ENCODE results near the gene RIC8A.
A peak's percentile ranks its signal among the peaks of the same experiment; 100 is the strongest.

Gene RIC8A

DNA sequence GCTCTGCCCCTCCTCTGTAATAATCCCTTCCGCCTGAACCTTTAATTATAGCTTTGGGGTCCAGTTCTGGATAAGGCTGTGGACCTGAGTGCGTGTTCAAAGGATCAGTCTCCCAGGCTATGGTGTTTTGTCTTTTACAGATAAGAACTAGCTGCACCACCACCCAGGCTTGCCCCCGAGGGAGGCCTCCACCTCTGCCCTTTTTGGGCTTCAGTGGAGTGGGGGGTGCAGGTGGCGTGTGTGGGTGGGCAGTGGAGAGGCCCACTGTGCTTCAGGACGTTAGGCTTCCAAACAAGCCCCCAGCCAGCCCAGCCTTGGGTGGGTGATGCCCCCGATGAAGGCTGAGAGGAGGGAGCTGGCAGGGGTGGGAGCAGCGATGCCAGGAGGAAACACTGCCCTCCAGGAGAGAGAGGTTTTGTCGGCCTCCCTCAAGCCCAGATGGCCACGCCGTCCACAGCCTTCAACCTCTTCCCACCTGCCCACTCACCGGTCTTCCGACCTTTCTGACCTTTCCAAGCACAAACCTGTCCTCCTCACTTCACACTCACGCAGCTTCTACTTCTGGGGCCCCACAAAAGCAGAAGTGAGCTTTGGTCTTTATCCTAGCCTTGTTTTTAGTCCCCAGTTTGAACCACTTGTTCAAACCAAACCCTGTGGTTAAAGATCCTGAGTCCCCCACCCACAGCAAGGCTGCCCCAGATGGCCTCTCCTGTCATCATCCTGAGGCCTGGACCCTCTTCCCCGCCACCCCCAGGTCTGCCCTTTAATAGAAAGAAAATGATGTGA, 49.6 kb downstream of the RIC8A start:
- peak overlapping the region; percentile 38; the same call in 1 of the 2 replicates for H3K9ac ChIP-seq (ENCODE audit: low read length)
- peak overlapping the region; percentile 86 for H2AFZ ChIP-seq (ENCODE audit: low read depth, low read length)
- peak overlapping the region; percentile 17; the same call in 1 of the 2 replicates for H3K4me3 ChIP-seq (ENCODE audit: low read length)
- H3K9me3 ChIP-seq (ENCODE audit: insufficient read depth, low read length): no peaks in the 10 kb centered on the region
- peak overlapping the region; percentile 47 for H3K27ac ChIP-seq (ENCODE audit: low read length)
- peak overlapping the region; percentile 63 for H3K4me2 ChIP-seq (ENCODE audit: low read length)
- H3K4me1 ChIP-seq (ENCODE audit: low read length): peaks cover 18% of the 10 kb centered on the region
- no peaks in the 10 kb centered on the region for H3K79me2 ChIP-seq (ENCODE audit: low read length)
- no peaks in the 10 kb centered on the region for H3K27me3 ChIP-seq (ENCODE audit: low read depth, low read length)
- H4K20me1 ChIP-seq (ENCODE audit: insufficient read depth, low read length): no peaks in the 10 kb centered on the region
- H3K36me3 ChIP-seq (replicated peaks; ENCODE audit: low read depth, low read length): peaks cover 16% of the 10 kb centered on the region
- TF ChIP-seq, protein P1, sequence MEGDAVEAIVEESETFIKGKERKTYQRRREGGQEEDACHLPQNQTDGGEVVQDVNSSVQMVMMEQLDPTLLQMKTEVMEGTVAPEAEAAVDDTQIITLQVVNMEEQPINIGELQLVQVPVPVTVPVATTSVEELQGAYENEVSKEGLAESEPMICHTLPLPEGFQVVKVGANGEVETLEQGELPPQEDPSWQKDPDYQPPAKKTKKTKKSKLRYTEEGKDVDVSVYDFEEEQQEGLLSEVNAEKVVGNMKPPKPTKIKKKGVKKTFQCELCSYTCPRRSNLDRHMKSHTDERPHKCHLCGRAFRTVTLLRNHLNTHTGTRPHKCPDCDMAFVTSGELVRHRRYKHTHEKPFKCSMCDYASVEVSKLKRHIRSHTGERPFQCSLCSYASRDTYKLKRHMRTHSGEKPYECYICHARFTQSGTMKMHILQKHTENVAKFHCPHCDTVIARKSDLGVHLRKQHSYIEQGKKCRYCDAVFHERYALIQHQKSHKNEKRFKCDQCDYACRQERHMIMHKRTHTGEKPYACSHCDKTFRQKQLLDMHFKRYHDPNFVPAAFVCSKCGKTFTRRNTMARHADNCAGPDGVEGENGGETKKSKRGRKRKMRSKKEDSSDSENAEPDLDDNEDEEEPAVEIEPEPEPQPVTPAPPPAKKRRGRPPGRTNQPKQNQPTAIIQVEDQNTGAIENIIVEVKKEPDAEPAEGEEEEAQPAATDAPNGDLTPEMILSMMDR (IDR thresholded peaks at IDR 0.05; ENCODE audit: low read depth, low read length): no peak
- TF ChIP-seq EZH2phosphoT487 (IDR thresholded peaks at IDR 0.05; ENCODE audit: low read depth): no peak

DNA sequence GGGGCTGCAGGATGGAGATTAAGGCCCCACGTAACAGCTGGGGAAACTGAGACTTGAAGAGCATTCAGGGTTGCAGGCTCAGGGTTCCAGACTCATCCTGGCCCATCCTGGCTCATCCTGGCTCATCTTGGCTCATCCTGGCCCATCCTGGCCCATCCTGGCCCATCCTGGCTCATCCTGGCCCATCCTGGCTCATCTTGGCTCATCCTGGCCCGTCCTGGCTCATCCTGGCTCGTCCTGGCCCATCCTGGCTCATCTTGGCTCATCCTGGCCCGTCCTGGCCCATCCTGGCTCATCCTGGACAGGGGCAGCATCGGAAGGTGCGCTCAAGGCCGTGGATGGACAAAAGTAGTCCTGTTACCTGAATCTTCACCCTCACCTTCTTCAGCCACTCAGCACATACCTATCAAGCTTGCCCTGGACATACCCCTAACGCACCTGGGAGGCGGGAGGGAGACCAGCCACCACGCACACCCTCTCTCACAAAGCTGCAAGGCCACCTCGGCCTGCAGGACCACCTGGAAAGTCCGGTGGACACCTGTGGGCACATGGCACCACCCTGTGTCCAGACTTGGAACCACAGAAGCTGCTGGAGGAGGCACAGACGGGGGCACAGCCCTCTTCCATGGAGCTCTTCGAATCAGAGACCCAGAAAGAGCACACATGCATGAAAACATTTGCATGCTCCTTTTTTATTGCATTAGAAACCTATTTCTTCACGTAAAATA, 50.4 kb downstream of the RIC8A start:
- peak overlapping the region; percentile 38; the same call in 1 of the 2 replicates for H3K9ac ChIP-seq (ENCODE audit: low read length)
- H3K27me3 ChIP-seq (ENCODE audit: low read depth, low read length): no peaks in the 10 kb centered on the region
- no peak for TF ChIP-seq EZH2phosphoT487 (IDR thresholded peaks at IDR 0.05; ENCODE audit: low read depth)
- TF ChIP-seq, protein P1 (IDR thresholded peaks at IDR 0.05; ENCODE audit: low read depth, low read length): peak; percentile 38
- H4K20me1 ChIP-seq (ENCODE audit: insufficient read depth, low read length): no peaks in the 10 kb centered on the region
- peak overlapping the region; percentile 86 for H2AFZ ChIP-seq (ENCODE audit: low read depth, low read length)
- H3K9me3 ChIP-seq (ENCODE audit: insufficient read depth, low read length): no peaks in the 10 kb centered on the region
- H3K36me3 ChIP-seq (replicated peaks; ENCODE audit: low read depth, low read length): peaks cover 10% of the 10 kb centered on the region
- peak overlapping the region; percentile 17; the same call in 1 of the 2 replicates for H3K4me3 ChIP-seq (ENCODE audit: low read length)
- H3K79me2 ChIP-seq (ENCODE audit: low read length): no peaks in the 10 kb centered on the region
- peak overlapping the region; percentile 63 for H3K4me2 ChIP-seq (ENCODE audit: low read length)
- H3K4me1 ChIP-seq (ENCODE audit: low read length): peaks cover 22% of the 10 kb centered on the region
- H3K27ac ChIP-seq (ENCODE audit: low read length): peak overlapping the region; percentile 47

DNA sequence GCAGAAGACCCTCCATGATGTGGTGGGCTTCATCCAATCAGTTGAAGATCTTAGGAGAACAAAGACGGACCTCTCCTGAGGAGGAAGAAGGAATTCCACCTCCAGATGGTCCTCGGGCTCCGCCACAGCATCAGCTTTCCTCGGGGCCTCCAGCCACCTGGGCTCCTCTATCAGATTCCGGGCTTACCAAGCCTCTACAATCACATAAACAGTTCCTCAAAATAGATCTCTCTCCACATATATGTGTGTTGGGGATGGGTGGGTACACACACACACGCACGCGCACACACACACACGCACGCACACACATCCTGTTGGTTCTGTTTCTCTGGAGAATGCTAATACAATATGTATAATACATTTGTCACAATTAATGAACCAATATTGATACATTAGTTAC, 51.9 kb downstream of the RIC8A start:
- H3K4me3 ChIP-seq (ENCODE audit: low read length): no peak overlapping the region
- H4K20me1 ChIP-seq (ENCODE audit: insufficient read depth, low read length): no peaks in the 10 kb centered on the region
- H3K27ac ChIP-seq (ENCODE audit: low read length): no peak overlapping the region
- H3K4me1 ChIP-seq (ENCODE audit: low read length): peaks cover 22% of the 10 kb centered on the region
- H3K79me2 ChIP-seq (ENCODE audit: low read length): no peaks in the 10 kb centered on the region
- no peaks in the 10 kb centered on the region for H3K9me3 ChIP-seq (ENCODE audit: insufficient read depth, low read length)
- no peaks in the 10 kb centered on the region for H3K36me3 ChIP-seq (replicated peaks; ENCODE audit: low read depth, low read length)
- no peak overlapping the region for H2AFZ ChIP-seq (ENCODE audit: low read depth, low read length)
- H3K27me3 ChIP-seq (ENCODE audit: low read depth, low read length): no peaks in the 10 kb centered on the region
- no peak overlapping the region for H3K9ac ChIP-seq (ENCODE audit: low read length)
- no peak overlapping the region for H3K4me2 ChIP-seq (ENCODE audit: low read length)
- TF ChIP-seq, protein P1 (IDR thresholded peaks at IDR 0.05; ENCODE audit: low read depth, low read length): no peak
- no peak for TF ChIP-seq EZH2phosphoT487 (IDR thresholded peaks at IDR 0.05; ENCODE audit: low read depth)

DNA sequence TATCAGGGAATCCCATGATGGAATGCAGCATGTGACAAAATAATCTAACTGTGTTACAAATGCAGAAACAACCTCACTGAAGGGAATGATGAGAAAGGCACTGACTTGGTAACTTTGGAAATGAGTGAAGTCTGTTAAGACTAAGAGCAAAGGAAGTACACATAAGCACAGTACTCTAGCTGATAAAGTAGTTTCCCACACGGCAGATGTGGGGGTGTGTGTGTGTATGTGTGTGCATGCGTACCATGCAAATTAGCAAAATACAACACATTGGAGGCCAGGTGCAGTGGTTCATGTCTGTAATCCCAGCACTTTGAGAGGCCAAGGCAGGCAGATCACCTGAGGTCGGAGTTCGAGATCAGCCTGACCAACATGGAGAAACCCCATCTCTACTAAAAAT, 54.1 kb downstream of the RIC8A start:
- H3K4me1 ChIP-seq (ENCODE audit: low read length): peaks cover 22% of the 10 kb centered on the region
- TF ChIP-seq, protein P1 (IDR thresholded peaks at IDR 0.05; ENCODE audit: low read depth, low read length): no peak
- no peak for TF ChIP-seq EZH2phosphoT487 (IDR thresholded peaks at IDR 0.05; ENCODE audit: low read depth)
- H3K4me2 ChIP-seq (ENCODE audit: low read length): no peak overlapping the region
- no peaks in the 10 kb centered on the region for H3K79me2 ChIP-seq (ENCODE audit: low read length)
- no peaks in the 10 kb centered on the region for H3K27me3 ChIP-seq (ENCODE audit: low read depth, low read length)
- no peak overlapping the region for H3K4me3 ChIP-seq (ENCODE audit: low read length)
- no peak overlapping the region for H3K9ac ChIP-seq (ENCODE audit: low read length)
- no peaks in the 10 kb centered on the region for H3K9me3 ChIP-seq (ENCODE audit: insufficient read depth, low read length)
- H4K20me1 ChIP-seq (ENCODE audit: insufficient read depth, low read length): no peaks in the 10 kb centered on the region
- H2AFZ ChIP-seq (ENCODE audit: low read depth, low read length): no peak overlapping the region
- no peaks in the 10 kb centered on the region for H3K36me3 ChIP-seq (replicated peaks; ENCODE audit: low read depth, low read length)
- no peak overlapping the region for H3K27ac ChIP-seq (ENCODE audit: low read length)
